Measurements from ENCODE around the gene NRXN3.

Gene NRXN3

GRCh38 chr14:79578470-79578869 lies 1408.3 kb downstream of the NRXN3 start:
- DNase-seq (ENCODE audit: low spot score), result no peak

GRCh38 chr14:79580414-79580813 lies 1410.2 kb downstream of the NRXN3 start:
- DNase-seq (ENCODE audit: low spot score), result no peak

- no peak for DNase-seq (ENCODE audit: low spot score)
Observed at GRCh38 chr14:79580906-79581305, 1410.7 kb downstream of the NRXN3 start.

GRCh38 chr14:79581912-79582576 lies 1411.9 kb downstream of the NRXN3 start:
- DNase-seq (ENCODE audit: low spot score), result no peak

GRCh38 chr14:79583738-79584408 lies 1413.7 kb downstream of the NRXN3 start:
- DNase-seq (ENCODE audit: low spot score), result no peak

- DNase-seq (ENCODE audit: low spot score), result no peak
Observed at GRCh38 chr14:79584679-79585078, 1414.5 kb downstream of the NRXN3 start.

- DNase-seq (ENCODE audit: low spot score), result no peak
Observed at GRCh38 chr14:79585845-79586244, 1415.7 kb downstream of the NRXN3 start.

- DNase-seq (ENCODE audit: low spot score), result no peak
Observed at GRCh38 chr14:79586416-79586815, 1416.2 kb downstream of the NRXN3 start.

- DNase-seq (ENCODE audit: low spot score), result no peak
Observed at GRCh38 chr14:79586989-79587598, 1416.9 kb downstream of the NRXN3 start.

GRCh38 chr14:79587875-79588274 lies 1417.7 kb downstream of the NRXN3 start:
- no peak for DNase-seq (ENCODE audit: low spot score)

GRCh38 chr14:79588398-79588797 lies 1418.2 kb downstream of the NRXN3 start:
- DNase-seq (ENCODE audit: low spot score), result no peak

- no peak for DNase-seq (ENCODE audit: low spot score)
Observed at GRCh38 chr14:79596551-79596950, 1426.4 kb downstream of the NRXN3 start.

GRCh38 chr14:79597566-79597965 lies 1427.4 kb downstream of the NRXN3 start:
- no peak for DNase-seq (ENCODE audit: low spot score)

- no peak for DNase-seq (ENCODE audit: low spot score)
Observed at GRCh38 chr14:79598339-79598738, 1428.2 kb downstream of the NRXN3 start.

- DNase-seq (ENCODE audit: low spot score), result no peak
Observed at GRCh38 chr14:79599239-79599638, 1429.1 kb downstream of the NRXN3 start.

GRCh38 chr14:79600406-79600805 lies 1430.2 kb downstream of the NRXN3 start:
- DNase-seq (ENCODE audit: low spot score), result no peak

- DNase-seq (ENCODE audit: low spot score), result no peak
Observed at GRCh38 chr14:79601579-79601978, 1431.4 kb downstream of the NRXN3 start.

GRCh38 chr14:79602045-79602444 lies 1431.9 kb downstream of the NRXN3 start:
- DNase-seq (ENCODE audit: low spot score), result no peak

- no peak for DNase-seq (ENCODE audit: low spot score)
Observed at GRCh38 chr14:79602742-79603141, 1432.6 kb downstream of the NRXN3 start.

GRCh38 chr14:79605849-79606248 lies 1435.7 kb downstream of the NRXN3 start:
- DNase-seq (ENCODE audit: low spot score), result no peak

- no peak for DNase-seq (ENCODE audit: low spot score)
Observed at GRCh38 chr14:79608446-79608845, 1438.3 kb downstream of the NRXN3 start.

- DNase-seq (ENCODE audit: low spot score), result no peak
Observed at GRCh38 chr14:79613625-79614024, 1443.5 kb downstream of the NRXN3 start.

GRCh38 chr14:79614448-79614847 lies 1444.3 kb downstream of the NRXN3 start:
- no peak for DNase-seq (ENCODE audit: low spot score)
